Neuron (in vitro differentiated cells): ENCODE measurements around the gene NADSYN1.

Experiments used
- H2AFZ ChIP-seq: one replicate; pipeline ENCODE4 v1.6.1; 2013; ENCODE audit warnings: low read depth, mild to moderate bottlenecking, inconsistent platforms, low read length, moderate library complexity
- H3K27me3 ChIP-seq: one replicate; pipeline ENCODE4 v1.6.1; 2013; ENCODE audit warnings: low read length; ENCODE audit not compliant: insufficient read depth
- H3K36me3 ChIP-seq: one replicate; pipeline ENCODE4 v1.6.1; 2013; ENCODE audit warnings: low read length; ENCODE audit not compliant: insufficient read depth
- H3K4me1 ChIP-seq: one replicate; pipeline ENCODE4 v1.6.1; 2013; ENCODE audit warnings: low read length; ENCODE audit not compliant: insufficient read depth
- H3K4me3 ChIP-seq: 2 replicates; pipeline ENCODE4 v1.5.1; 2013; ENCODE audit warnings: mild to moderate bottlenecking, low read length, moderate library complexity
- H3K9me3 ChIP-seq: one replicate; pipeline ENCODE4 v1.6.1; 2013; ENCODE audit warnings: low read length

The NADSYN1 gene

DNA sequence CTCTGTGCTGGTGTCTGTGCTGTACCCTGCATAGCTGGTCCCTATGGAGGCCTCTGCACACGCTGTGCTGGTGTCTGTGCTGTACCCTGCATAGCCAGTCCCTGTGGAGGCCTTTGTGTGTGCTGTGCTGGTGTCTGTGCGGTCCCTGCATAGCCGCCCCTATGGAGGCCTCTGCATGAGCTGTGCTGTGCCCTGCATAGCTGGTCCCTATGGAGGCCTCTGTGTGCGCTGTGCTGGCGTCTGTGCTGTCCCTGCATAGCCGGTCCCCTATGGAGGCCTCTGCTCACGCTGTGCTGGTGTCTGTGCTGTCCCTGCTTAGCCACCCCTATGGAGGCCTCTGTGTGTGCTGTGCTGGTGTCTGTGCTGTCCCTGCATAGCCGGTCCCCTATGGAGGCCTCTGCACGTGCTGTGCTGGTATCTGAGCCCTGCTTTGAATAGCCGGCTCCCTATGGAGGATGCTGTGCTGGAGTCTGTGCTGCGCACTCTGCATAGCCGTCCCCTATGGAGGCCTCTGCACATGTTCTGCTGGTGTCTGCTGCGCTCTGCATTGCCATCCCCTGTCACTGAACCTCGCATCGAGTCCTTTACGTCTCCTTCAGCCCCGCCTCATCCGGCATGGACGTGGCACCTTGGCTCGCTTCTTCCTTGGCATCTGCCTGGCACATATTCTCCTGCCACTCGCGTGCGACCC lies 6.2 kb downstream of the NADSYN1 start:
- H2AFZ ChIP-seq, result no peak overlapping the region
- no peaks in the 10 kb centered on the region for H3K9me3 ChIP-seq
- H3K36me3 ChIP-seq, result peaks cover 62% of the 10 kb centered on the region
- no peak overlapping the region for H3K4me3 ChIP-seq
- no peaks in the 10 kb centered on the region for H3K27me3 ChIP-seq
- peaks cover under 1% of the 10 kb centered on the region for H3K4me1 ChIP-seq

- Histone ChIP-seq H3K9me3 (no peaks in the 10 kb centered on the region), H3K36me3 (peaks cover 57% of the 10 kb centered on the region), H3K4me1 (no peaks in the 10 kb centered on the region), H2AFZ (no peak overlapping the region), H3K27me3 (no peaks in the 10 kb centered on the region), H3K4me3 (no peak overlapping the region)
Measured at GRCh38 chr11:71459767-71460320, 6.8 kb downstream of the NADSYN1 start.

- Histone ChIP-seq H3K4me3 (no peak overlapping the region), H3K9me3 (no peaks in the 10 kb centered on the region), H3K27me3 (no peaks in the 10 kb centered on the region), H3K36me3 (peaks cover 46% of the 10 kb centered on the region), H3K4me1 (no peaks in the 10 kb centered on the region), H2AFZ (no peak overlapping the region)
Measured at GRCh38 chr11:71461696-71462095, 8.7 kb downstream of the NADSYN1 start.

- Histone ChIP-seq H2AFZ (no peak overlapping the region), H3K4me1 (no peaks in the 10 kb centered on the region), H3K27me3 (no peaks in the 10 kb centered on the region), H3K9me3 (no peaks in the 10 kb centered on the region), H3K4me3 (no peak overlapping the region), H3K36me3 (peaks cover 39% of the 10 kb centered on the region)
Measured at GRCh38 chr11:71462726-71463125, 9.7 kb downstream of the NADSYN1 start.

DNA sequence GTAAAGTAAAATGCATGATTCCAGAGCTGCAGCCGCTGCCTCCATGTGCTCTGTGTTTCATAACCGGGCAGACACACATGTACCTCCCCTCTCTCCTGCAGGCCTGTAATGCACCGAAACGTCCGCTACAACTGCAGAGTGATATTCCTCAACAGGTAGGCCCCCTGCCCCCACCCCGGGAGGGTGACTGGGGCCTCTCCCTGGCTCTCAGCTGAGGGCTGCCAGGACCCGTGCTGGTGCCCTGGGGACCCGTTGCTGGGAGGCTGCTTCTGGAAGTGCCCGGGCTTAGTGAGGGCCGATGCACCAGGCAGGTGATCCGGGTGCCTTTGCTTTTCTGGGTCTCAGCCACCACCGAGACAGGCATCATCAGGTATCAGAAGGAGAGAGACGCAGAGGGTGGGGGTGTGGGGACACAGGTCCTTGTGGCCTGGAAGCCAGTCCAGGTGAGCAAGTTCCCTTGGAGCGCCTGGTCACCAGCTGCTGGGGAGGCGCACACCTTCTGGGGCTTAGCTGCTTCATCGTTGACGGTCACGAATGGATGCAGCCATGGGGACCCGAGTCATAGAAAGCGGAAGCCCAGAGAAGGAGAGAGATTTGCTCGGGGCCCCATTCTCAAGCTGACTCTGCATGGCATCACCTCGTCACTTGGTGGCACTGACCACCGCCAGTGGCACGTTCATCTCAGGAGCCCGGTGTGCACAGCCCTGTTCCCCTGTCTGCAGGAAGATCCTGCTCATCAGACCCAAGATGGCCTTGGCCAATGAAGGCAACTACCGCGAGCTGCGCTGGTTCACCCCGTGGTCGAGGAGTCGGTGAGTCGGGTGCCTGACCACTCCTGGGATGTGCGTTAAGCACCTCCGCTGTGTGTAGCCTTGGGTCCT lies 10.6 kb downstream of the NADSYN1 start:
- H3K4me1 ChIP-seq, result no peaks in the 10 kb centered on the region
- no peaks in the 10 kb centered on the region for H3K9me3 ChIP-seq
- H3K4me3 ChIP-seq, result no peak overlapping the region
- H3K27me3 ChIP-seq, result no peaks in the 10 kb centered on the region
- H2AFZ ChIP-seq, result no peak overlapping the region
- H3K36me3 ChIP-seq, result peaks cover 33% of the 10 kb centered on the region

GRCh38 chr11:71465054-71465453 lies 12.1 kb downstream of the NADSYN1 start:
- Histone ChIP-seq H2AFZ (no peak overlapping the region), H3K36me3 (peaks cover 22% of the 10 kb centered on the region), H3K4me1 (no peaks in the 10 kb centered on the region), H3K27me3 (no peaks in the 10 kb centered on the region), H3K9me3 (no peaks in the 10 kb centered on the region), H3K4me3 (no peak overlapping the region)

- peaks cover 17% of the 10 kb centered on the region for H3K36me3 ChIP-seq
- H3K4me3 ChIP-seq, result no peak overlapping the region
- no peaks in the 10 kb centered on the region for H3K4me1 ChIP-seq
- no peaks in the 10 kb centered on the region for H3K27me3 ChIP-seq
- H2AFZ ChIP-seq, result no peak overlapping the region
- H3K9me3 ChIP-seq, result no peaks in the 10 kb centered on the region
Measured at GRCh38 chr11:71466358-71466757, 13.4 kb downstream of the NADSYN1 start.

- Histone ChIP-seq H2AFZ (no peak overlapping the region), H3K9me3 (no peaks in the 10 kb centered on the region), H3K27me3 (no peaks in the 10 kb centered on the region), H3K36me3 (peaks cover 21% of the 10 kb centered on the region), H3K4me3 (no peak overlapping the region), H3K4me1 (no peaks in the 10 kb centered on the region)
Measured at GRCh38 chr11:71467164-71467563, 14.2 kb downstream of the NADSYN1 start.

- Histone ChIP-seq H3K27me3 (no peaks in the 10 kb centered on the region), H3K36me3 (peaks cover 45% of the 10 kb centered on the region), H3K4me3 (no peak overlapping the region), H3K9me3 (no peaks in the 10 kb centered on the region), H3K4me1 (no peaks in the 10 kb centered on the region), H2AFZ (no peak overlapping the region)
Measured at GRCh38 chr11:71470946-71471345, 17.9 kb downstream of the NADSYN1 start.

GRCh38 chr11:71472357-71472885 lies 19.4 kb downstream of the NADSYN1 start:
- H3K9me3 ChIP-seq, result no peaks in the 10 kb centered on the region
- H3K27me3 ChIP-seq, result no peaks in the 10 kb centered on the region
- no peaks in the 10 kb centered on the region for H3K4me1 ChIP-seq
- H2AFZ ChIP-seq, result no peak overlapping the region
- H3K4me3 ChIP-seq, result no peak overlapping the region
- peaks cover 47% of the 10 kb centered on the region for H3K36me3 ChIP-seq

GRCh38 chr11:71472941-71473792 lies 20.2 kb downstream of the NADSYN1 start:
- Histone ChIP-seq H3K9me3 (no peaks in the 10 kb centered on the region), H3K4me1 (no peaks in the 10 kb centered on the region), H3K4me3 (no peak overlapping the region), H3K36me3 (peaks cover 53% of the 10 kb centered on the region), H2AFZ (no peak overlapping the region), H3K27me3 (no peaks in the 10 kb centered on the region)

DNA sequence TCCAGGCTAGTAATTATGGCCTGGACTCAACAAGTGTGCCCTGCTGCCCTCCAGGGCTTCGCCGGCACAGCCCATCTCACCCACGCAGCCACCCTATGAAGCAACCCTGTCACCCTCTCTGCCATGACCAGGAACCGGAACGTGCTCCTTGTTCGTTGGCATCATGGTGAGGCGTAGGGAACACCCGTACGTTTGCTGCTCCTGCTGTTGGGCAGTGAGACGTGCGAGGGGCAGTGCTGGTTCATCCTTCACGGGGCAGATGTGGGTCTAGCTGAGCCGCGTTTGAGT lies 20.7 kb downstream of the NADSYN1 start:
- Histone ChIP-seq H3K4me3 (no peak overlapping the region), H2AFZ (no peak overlapping the region), H3K9me3 (no peaks in the 10 kb centered on the region), H3K27me3 (no peaks in the 10 kb centered on the region), H3K4me1 (no peaks in the 10 kb centered on the region), H3K36me3 (peaks cover 59% of the 10 kb centered on the region)
